GM19452 (cell line): ENCODE results near the gene JAK1.
A peak's percentile ranks its signal among the peaks of the same experiment; 100 is the strongest.

Experiments
- ATAC-seq: cut with Tn5 transposase; IDR thresholded peaks from one replicate; pipeline ENCODE4 v1.9.1; 2021; ENCODE audit not compliant: unreplicated experiment

JAK1 gene

GRCh38 chr1:64893921-64894320 is 72.4 kb downstream of the JAK1 start:
- no peak for ATAC-seq

GRCh38 chr1:64892576-64893573 is 73.5 kb downstream of the JAK1 start:
- no peak for ATAC-seq

DNA sequence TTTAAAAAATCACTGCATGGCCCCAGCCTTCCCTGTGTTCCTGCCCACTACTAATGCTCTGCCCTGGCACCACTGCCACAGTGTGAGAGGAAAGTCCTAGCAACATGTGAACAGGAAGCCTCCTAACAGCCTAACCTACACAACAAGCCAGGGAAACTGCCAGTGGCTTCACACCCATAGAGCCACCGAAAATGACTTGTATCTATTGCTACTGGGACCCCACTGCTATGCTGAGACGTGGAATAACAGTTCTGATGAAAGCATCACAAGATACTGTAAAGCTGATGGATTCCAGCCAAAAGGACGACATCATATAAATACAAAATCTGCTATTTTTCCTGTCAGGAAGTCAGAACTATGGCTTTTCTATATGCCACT is 74.9 kb downstream of the JAK1 start:
- ATAC-seq = no peak

DNA sequence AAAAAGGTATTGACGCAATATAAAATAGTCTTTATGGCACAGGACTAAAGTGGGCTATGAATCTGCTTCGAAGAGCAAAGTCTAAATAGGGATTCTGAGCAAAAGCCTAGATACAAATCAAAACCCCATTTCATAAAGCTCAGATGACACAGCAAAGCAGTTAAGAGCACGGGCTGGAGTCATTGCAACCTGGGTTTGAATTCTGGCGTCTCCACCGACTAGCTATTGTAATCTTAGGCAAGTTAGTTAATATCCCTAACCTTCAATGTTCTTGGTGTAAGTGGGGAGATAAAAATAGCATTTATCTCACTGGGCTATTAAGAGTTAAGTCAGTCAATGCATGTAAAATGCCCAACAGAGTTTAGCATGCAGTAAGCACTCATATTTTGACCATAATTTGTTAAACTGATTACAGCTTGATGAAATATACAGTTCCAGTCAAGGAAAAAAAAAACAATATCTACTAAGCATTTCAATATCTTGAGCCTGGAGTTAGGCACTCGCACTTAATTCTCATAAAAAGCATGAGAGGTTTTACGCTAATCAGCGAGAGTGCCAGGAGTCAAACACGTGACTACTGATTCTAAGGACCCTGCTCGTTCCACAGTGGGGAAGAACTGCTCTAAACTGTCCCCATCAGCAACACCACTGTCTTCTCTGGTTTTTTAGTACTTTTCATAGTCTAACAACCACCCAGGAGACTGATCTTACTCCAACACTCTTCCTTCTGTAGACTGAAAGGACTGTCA is 75.5 kb downstream of the JAK1 start:
- ATAC-seq = no peak

GRCh38 chr1:64887689-64888217 is 78.6 kb downstream of the JAK1 start:
- no peak for ATAC-seq

GRCh38 chr1:64886877-64887276 is 79.5 kb downstream of the JAK1 start:
- no peak for ATAC-seq

DNA sequence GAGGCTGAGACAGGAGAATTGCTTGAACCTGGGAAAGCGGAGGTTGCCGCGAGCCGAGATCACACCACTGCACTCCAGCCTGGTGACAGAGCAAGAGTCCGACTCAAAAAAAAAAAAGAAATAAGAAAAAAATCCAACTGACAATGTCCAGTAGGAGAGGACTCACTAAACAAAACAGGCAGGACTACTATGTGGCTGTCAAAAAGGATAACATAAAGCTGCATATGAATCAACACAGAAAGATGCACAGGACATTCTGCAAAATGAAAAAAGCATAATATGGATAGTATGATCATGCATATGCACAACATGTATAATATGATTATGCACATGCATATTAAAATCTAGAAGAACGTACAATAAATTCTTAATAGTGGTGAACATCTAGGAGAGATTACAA is 80.7 kb downstream of the JAK1 start:
- ATAC-seq = no peak

GRCh38 chr1:64884261-64885040 is 81.9 kb downstream of the JAK1 start:
- no peak for ATAC-seq

DNA sequence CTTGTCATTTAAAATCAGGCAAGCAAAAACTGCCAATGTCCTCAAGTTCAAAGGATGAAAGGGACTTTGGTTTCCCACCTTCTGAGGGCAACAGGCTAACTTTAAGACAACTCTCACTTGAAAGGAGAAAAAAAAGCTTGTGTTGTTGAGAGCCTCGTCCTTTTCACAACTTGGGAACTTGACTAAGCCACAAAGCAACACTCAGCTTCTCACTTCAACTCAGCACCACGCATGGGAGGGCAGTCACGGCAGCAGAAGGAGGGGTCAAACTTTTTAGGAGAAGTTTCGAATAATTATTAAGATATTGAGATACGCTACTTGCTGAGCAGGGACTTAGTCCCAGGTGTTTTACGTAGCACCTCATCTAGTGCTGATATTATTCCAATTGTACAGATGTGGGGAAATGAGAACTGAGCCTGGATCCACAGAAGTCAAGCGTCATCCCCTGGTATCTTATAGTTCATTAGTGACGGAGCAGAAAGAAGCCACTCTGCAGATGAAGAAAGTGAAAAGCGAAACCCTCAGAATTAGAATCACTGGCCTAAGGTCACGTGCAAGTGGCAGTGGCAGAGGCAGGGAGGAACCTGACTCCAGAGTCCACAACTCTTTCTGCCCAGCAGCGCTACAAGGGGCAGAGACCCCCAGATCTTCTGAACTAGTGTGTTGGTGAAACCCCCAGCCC is 83.6 kb downstream of the JAK1 start:
- ATAC-seq = peak; percentile 92

- ATAC-seq = no peak
Observed at GRCh38 chr1:64881281-64881680, 85.1 kb downstream of the JAK1 start.

GRCh38 chr1:64880449-64880848 is 85.9 kb downstream of the JAK1 start:
- no peak for ATAC-seq

DNA sequence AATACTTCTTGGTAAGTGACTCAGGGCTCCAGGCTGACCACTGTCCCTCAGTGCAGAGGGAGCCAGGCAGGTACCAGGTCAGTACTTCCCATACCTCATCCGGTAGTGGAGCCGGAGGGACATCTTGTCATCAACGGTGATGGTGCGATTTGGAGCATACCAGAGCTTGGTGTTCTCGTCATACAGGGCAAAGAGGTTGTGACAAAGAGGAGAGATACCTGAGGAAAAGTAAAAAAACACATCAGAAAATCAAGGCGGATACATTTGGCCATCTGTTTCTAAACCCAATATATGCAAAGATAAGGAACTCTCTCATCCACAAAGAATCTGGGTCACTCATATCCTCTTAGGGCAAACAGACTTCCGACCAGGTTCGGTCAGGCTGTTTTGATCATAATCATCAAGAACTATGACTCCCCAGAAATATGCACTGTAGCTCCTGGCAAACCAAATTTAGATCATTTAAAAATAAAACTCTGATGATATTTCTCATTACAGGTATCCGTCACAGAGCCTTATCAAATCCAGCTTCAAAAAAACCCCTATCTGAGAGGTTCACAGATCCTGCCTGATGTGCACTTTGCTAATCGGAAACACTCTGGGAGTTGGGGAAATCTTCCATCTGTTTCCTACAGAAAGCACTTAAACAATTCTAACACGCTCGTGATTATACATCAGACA is 87.3 kb downstream of the JAK1 start:
- ATAC-seq = no peak

GRCh38 chr1:64878090-64878489 is 88.3 kb downstream of the JAK1 start:
- ATAC-seq = no peak

GRCh38 chr1:64877598-64877997 is 88.8 kb downstream of the JAK1 start:
- no peak for ATAC-seq

- ATAC-seq = no peak
Observed at GRCh38 chr1:64877151-64877550, 89.2 kb downstream of the JAK1 start.

GRCh38 chr1:64875606-64876005 is 90.7 kb downstream of the JAK1 start:
- no peak for ATAC-seq

GRCh38 chr1:64875101-64875500 is 91.2 kb downstream of the JAK1 start:
- no peak for ATAC-seq

- no peak for ATAC-seq
Observed at GRCh38 chr1:64874666-64875065, 91.7 kb downstream of the JAK1 start.

DNA sequence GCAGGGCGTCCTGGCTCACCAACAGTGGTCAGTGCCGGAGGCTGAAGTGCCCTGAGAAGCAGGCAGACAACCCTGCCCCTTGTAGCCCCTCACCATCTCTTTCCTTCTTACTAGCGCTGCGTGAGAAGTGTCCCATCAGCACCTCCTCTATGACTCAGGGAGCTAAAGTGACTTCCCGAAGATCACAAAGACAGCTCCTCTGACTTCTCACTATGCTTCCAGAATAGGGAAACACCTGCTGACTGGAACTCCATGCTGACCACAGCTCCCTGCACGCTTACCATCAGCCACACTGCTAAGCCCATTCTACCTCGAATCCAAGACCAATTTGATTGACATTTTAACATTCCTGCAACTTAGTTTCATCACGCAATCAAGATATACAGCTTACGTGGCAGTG is 92.8 kb downstream of the JAK1 start:
- no peak for ATAC-seq

GRCh38 chr1:64872067-64872466 is 94.3 kb downstream of the JAK1 start:
- ATAC-seq = no peak
